NCI-H1694 treated with DMSO at 0.1 percent for 48 hours (cell line): ENCODE results near the gene RTF2.
"Not testable (repeated sequence)": the region's sequence is repeated elsewhere in the genome, so short reads cannot be mapped to it uniquely, and the experiment has no call there.

ENCODE experiments used
- DNase-seq: peaks from one replicate; lab custom pipeline; 2025; lab: John Stamatoyannopoulos, UW

The RTF2 gene

DNA sequence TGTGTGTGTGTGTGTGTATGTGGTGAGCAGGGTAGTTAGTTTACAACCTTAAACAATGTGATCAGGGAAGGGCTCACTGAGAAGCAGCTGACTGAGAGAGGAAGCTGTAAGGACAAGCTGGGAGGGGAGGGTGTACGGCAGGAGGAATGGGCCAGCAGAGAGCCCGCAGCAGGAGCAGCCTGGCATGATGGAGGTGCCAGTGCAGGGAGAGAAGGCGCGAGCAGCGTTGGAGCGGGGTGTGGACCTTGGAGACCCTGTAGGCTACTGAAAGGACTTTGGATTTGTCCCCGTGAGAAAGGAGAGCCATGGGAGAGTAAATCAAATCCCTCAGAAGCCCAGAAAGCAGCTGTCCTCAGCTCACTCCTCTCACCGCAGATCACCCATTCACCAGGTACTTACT, 83.1 kb downstream of the RTF2 start:
- DNase-seq, result no peak

DNA sequence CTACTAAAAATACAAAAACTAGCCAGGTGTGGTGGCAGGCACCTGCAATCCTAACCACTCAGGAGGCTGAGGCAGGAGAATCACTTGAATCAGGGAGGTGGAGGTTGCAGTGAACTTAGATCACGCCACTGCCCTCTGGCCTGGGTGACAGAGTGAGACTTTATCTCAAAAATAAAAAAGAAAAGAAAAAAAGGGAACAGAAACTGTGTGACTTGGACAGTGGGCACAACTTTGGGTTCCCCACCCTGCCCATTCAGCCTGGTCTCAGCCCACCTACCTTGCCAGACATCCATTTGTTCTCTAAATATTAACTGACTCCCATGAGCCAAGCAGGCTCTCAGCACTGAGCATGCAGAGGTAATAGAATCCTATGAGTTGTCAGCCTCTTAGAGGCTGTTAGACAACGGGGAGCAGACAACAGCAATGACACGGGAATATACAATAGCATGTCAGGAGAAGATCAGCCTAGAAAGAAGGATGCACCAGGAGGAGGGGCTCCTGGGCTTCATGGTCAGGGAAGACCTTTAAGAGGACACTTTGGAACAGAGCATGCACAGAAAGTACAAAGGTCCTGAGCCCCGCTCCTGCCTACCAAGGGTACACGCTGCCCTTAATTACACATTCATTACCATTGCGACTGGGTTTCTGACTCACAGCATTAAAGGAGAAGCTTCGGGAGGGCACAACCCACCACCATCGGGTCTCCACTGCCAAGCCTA, 84.6 kb downstream of the RTF2 start:
- no peak for DNase-seq

DNA sequence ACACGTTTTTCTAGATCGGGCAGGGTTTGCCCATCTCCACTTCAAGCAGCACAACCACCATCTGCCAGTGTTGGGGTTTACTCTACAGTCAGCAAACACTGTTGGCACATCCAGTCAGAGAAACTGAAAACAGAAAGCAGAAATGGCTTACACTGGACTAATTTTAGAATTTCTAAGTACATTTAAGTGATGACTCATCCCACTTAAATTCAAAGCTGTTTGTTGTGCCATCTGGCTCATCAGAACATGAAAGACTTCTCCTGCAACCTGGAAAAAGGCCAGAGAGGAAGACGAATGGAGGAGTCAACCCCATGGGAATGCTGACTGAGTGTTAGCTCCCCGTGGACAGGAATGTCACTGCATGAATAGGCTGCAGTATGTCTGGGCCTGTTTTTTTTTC, 86.4 kb downstream of the RTF2 start:
- DNase-seq, result peak; percentile 85

DNA sequence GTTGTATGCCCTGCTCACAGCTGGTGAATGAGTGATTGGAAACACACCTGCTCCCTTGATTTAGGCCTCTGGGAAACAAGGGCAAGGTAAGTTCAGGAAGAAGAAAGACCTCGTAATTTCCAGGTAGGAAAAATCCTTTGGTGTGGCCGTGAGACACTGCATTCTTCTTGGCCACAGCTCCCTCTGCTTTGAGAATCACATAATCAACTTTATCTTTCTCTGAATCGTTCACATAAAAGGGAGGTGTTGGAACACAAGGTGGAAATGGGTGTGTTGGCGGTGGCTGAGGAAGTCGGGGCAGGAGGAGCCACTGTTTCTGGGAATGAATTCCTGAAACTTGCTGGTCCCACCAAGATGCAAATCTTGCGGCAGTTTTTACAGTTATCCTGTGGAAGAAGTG, 90.5 kb downstream of the RTF2 start:
- no peak for DNase-seq

DNA sequence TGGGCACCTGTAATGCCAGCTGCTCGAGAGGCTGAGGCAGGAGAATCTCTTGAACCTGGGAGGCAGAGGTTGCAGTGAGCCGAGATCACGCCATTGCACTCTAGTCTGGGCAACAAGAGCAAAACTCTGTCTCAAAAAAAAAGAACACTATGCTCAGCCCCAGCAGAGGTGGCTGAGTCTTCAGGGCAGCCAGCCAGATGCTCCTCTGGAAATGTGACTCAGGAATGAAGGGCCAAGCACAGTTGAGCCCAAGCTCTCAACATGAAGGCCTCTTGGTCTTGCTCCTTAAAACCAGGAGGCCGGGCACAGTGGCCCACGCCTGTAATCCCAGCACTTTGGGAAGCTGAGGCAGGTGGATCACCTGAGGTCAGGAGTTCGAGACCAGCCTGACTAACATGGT, 96.1 kb downstream of the RTF2 start:
- DNase-seq, result not testable (repeated sequence)

DNA sequence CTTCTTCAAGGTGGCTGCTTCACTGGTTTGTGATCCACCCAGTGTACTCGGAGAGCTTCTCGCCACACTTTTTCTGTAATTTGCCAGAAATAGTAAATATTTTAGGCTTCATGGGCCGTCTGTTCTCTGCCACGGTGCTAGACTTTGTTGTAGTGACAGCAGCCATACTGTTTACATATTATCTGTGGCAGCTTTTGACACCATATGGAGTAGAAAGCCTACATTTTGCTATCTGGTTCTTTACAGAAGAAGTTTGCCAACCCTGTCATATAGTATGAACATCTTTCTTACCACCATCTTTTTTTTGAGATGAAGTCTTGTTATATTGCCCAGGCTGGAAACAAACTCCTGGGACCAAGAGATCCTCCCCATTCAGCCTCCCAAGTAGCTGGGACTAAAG, 97.1 kb downstream of the RTF2 start:
- DNase-seq, result no peak

DNA sequence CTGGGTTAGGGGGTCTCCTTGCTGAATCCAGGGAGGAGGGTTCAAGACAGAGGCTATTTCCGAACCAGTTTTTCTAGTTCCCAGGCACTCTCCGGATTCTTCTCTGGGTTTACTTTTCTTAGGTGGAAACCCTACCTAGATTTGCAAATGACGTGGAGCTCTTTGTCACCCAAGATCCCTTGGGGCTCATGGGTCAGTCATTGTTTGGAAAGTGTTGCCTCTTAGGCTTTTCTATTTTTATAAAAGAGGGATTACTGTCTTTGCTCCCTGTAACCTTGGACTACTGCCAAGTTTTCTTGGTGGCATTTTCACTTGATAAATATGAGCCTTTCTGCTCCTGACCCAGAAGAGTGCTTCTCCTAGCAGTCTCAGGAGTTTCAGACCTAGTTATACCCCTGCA, 98.2 kb downstream of the RTF2 start:
- DNase-seq, result no peak
